ENCODE measurements around the gene LRRC3C. TPM values are rescaled to one million over a fixed set of nuclear protein-coding genes. Genes with fewer than 3 reads are reported as not detected.

The LRRC3C gene
- total and polyA plus RNA-seq, 2 experiments from 2014 or later, result 0.57 TPM; not detected in 1

DNA sequence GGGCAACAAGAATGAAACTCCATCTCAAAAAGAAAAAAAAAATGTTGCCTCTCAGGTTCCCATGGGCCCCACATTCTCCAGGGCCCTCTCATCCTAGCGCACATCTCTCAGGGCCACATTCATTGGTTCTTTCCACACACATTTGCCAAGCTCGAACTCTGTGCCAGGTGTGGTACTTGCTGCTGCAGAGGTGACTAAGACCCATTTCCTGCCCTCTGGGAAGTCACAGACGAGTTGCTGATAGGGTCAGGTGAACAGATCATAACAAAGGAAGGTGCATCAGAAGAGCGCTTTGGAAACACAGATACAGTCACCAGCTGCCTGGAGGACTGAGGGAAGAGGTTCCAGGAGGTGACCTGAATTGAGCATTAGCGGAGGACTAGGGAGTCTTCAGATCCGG, 36.3 kb downstream of the LRRC3C start:
- H3K27ac ChIP-seq, result no peak overlapping the region
- peaks cover 9% of the 10 kb centered on the region for H3K4me1 ChIP-seq (ENCODE audit: insufficient read depth)
- no peaks in the 10 kb centered on the region for H3K9me2 ChIP-seq (replicated peaks; ENCODE audit: insufficient read depth)
- H3K4me3 ChIP-seq, result no peak overlapping the region
- TF ChIP-seq, protein P1, sequence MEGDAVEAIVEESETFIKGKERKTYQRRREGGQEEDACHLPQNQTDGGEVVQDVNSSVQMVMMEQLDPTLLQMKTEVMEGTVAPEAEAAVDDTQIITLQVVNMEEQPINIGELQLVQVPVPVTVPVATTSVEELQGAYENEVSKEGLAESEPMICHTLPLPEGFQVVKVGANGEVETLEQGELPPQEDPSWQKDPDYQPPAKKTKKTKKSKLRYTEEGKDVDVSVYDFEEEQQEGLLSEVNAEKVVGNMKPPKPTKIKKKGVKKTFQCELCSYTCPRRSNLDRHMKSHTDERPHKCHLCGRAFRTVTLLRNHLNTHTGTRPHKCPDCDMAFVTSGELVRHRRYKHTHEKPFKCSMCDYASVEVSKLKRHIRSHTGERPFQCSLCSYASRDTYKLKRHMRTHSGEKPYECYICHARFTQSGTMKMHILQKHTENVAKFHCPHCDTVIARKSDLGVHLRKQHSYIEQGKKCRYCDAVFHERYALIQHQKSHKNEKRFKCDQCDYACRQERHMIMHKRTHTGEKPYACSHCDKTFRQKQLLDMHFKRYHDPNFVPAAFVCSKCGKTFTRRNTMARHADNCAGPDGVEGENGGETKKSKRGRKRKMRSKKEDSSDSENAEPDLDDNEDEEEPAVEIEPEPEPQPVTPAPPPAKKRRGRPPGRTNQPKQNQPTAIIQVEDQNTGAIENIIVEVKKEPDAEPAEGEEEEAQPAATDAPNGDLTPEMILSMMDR (IDR thresholded peaks at IDR 0.05; ENCODE audit: poor library complexity), result no peak
- no peak for TF ChIP-seq EZH2phosphoT487 (IDR thresholded peaks at IDR 0.05; ENCODE audit: low read depth, severe bottlenecking, unreplicated experiment)
- TF ChIP-seq EZH2 (IDR thresholded peaks at IDR 0.05; ENCODE audit: borderline replicate concordance), result no peak
- H2AFZ ChIP-seq, result no peak overlapping the region
- H3K9me3 ChIP-seq (ENCODE audit: low read depth), result no peaks in the 10 kb centered on the region
- no peak for DNase-seq (ENCODE audit: low spot score)
- H3K4me2 ChIP-seq, result no peak overlapping the region
- 85% methylated on average over 6 of the region's 6 CpGs for WGBS (ENCODE audit: low lambda C conversion rate, missing lambda C conversion rate)
- no peaks in the 10 kb centered on the region for H3K79me2 ChIP-seq
- H3K27me3 ChIP-seq, result no peaks in the 10 kb centered on the region
- no peaks in the 10 kb centered on the region for H4K20me1 ChIP-seq (ENCODE audit: insufficient read depth, poor library complexity, severe bottlenecking)
- no peaks in the 10 kb centered on the region for H3K36me3 ChIP-seq (replicated peaks; ENCODE audit: insufficient read depth, low read depth)

DNA sequence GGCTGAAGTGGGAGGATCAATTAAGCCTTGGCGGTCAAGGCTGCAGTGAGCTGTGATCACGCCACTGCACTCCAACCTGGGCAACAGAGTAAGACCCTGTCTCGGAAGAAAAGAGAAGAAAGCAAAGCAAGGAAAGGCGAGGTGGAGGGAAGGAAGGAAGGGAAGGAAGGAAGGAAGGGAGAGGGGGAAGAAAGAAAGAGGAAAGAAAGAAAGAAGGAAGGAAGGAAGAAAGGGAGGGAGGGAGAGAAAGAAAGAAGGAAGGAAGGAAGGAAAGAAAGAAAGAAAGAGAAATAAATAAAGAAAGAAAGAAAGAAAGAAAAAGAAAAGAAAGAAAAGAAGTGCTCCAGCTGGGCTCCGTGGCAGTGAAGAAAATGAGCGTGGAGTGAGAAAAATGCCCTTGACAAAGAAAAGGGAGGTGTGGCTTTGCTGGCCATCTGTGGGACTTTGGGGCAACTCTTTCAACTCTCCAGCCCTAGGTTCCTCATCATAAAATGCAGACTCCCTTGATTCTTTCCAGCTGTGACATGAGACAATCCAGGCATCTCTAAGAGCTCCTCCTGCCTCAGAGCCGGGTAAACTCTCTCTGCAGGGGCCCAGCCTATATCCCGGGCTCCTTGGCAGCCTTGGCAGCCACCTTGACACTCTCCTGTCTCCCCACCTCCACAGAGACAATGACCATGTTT, 37.6 kb downstream of the LRRC3C start:
- TF ChIP-seq EZH2 (IDR thresholded peaks at IDR 0.05; ENCODE audit: borderline replicate concordance), result no peak
- no peak for TF ChIP-seq EZH2phosphoT487 (IDR thresholded peaks at IDR 0.05; ENCODE audit: low read depth, severe bottlenecking, unreplicated experiment)
- TF ChIP-seq, protein P1 (IDR thresholded peaks at IDR 0.05; ENCODE audit: poor library complexity), result no peak
- Histone ChIP-seq H3K9me2 (replicated peaks; ENCODE audit: insufficient read depth) (no peaks in the 10 kb centered on the region), H3K9me3 (ENCODE audit: low read depth) (no peaks in the 10 kb centered on the region), H2AFZ (no peak overlapping the region), H3K4me1 (ENCODE audit: insufficient read depth) (peaks cover 4% of the 10 kb centered on the region), H4K20me1 (ENCODE audit: insufficient read depth, poor library complexity, severe bottlenecking) (no peaks in the 10 kb centered on the region), H3K79me2 (no peaks in the 10 kb centered on the region), H3K4me2 (no peak overlapping the region), H3K27ac (no peak overlapping the region), H3K4me3 (no peak overlapping the region), H3K27me3 (no peaks in the 10 kb centered on the region), H3K36me3 (replicated peaks; ENCODE audit: insufficient read depth, low read depth) (no peaks in the 10 kb centered on the region)
- DNase-seq (ENCODE audit: low spot score), result no peak
- 62% methylated on average over 8 of the region's 8 CpGs for WGBS (ENCODE audit: low lambda C conversion rate, missing lambda C conversion rate)

DNA sequence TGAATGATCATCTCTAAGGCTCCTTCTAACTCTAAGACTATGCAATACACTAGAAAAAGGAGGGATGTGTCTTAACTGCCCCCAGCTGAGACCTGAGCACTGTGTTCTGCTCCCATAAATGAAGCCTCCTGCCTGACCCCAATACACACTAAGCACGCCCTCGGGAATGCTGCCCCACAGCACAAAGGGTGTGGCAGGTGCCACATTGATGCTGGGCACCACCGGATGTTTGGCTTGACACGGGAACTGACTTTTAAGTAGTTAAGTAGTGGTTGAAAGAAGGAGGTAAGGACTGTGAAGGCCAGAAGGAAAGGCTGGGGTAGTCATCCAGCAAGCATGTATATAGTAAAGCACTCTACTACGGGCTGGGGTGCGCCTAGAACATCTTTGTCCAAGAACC, 39.2 kb downstream of the LRRC3C start:
- no peak overlapping the region for H2AFZ ChIP-seq
- H3K27ac ChIP-seq, result no peak overlapping the region
- no peak overlapping the region for H3K4me2 ChIP-seq
- DNase-seq (ENCODE audit: low spot score), result no peak
- no peaks in the 10 kb centered on the region for H3K36me3 ChIP-seq (replicated peaks; ENCODE audit: insufficient read depth, low read depth)
- H3K9me2 ChIP-seq (replicated peaks; ENCODE audit: insufficient read depth), result no peaks in the 10 kb centered on the region
- H3K79me2 ChIP-seq, result no peaks in the 10 kb centered on the region
- H3K9me3 ChIP-seq (ENCODE audit: low read depth), result no peaks in the 10 kb centered on the region
- H3K4me1 ChIP-seq (ENCODE audit: insufficient read depth), result no peaks in the 10 kb centered on the region
- TF ChIP-seq, protein P1 (IDR thresholded peaks at IDR 0.05; ENCODE audit: poor library complexity), result no peak
- H4K20me1 ChIP-seq (ENCODE audit: insufficient read depth, poor library complexity, severe bottlenecking), result no peaks in the 10 kb centered on the region
- no peak overlapping the region for H3K4me3 ChIP-seq
- H3K27me3 ChIP-seq, result no peaks in the 10 kb centered on the region
- 96% methylated on average over 6 of the region's 6 CpGs for WGBS (ENCODE audit: low lambda C conversion rate, missing lambda C conversion rate)

All from hepatocyte (in vitro differentiated cells).